ENCODE measurements around the gene DCD. TPM values are rescaled to one million over a fixed set of nuclear protein-coding genes. Genes with fewer than 3 reads are reported as not detected.

Gene DCD
- total RNA-seq, 1 donor from 2014 or later = not detected

DNA sequence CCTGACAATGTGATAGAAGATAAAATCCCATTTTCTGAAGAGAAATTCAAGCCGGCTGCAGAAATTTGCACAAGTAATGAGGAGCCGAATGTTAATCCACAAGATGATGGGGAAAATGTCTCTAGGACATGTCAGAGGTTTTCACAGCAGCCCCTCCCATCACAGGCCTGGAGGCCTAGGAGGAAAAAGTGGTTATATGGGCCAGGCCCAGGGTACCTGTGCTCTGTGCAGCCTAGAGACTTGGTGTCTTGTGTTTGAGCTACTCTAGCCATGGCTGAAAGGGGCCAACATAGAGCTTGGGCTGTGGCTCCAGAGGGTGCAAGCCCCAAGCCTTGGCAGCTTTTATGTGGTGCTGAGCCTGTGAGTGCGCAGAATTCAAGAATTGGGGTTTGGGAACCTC lies 20.9 kb downstream of the DCD start:
- Mint-ChIP-seq H3K27me3 (peaks cover 38% of the 10 kb centered on the region), H3K36me3 (no peaks in the 10 kb centered on the region), H3K4me1 (ENCODE audit: unreplicated experiment) (peaks cover 6% of the 10 kb centered on the region), H3K27ac (no peak overlapping the region), H3K4me3 (no peak overlapping the region), H3K9me3 (peaks cover 11% of the 10 kb centered on the region)
- TF ChIP-seq, protein P1, sequence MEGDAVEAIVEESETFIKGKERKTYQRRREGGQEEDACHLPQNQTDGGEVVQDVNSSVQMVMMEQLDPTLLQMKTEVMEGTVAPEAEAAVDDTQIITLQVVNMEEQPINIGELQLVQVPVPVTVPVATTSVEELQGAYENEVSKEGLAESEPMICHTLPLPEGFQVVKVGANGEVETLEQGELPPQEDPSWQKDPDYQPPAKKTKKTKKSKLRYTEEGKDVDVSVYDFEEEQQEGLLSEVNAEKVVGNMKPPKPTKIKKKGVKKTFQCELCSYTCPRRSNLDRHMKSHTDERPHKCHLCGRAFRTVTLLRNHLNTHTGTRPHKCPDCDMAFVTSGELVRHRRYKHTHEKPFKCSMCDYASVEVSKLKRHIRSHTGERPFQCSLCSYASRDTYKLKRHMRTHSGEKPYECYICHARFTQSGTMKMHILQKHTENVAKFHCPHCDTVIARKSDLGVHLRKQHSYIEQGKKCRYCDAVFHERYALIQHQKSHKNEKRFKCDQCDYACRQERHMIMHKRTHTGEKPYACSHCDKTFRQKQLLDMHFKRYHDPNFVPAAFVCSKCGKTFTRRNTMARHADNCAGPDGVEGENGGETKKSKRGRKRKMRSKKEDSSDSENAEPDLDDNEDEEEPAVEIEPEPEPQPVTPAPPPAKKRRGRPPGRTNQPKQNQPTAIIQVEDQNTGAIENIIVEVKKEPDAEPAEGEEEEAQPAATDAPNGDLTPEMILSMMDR (conservative IDR thresholded peaks at IDR 0.05) = no peak
- DNase-seq (ENCODE audit: extremely low spot score, unreplicated experiment) = no peak

DNA sequence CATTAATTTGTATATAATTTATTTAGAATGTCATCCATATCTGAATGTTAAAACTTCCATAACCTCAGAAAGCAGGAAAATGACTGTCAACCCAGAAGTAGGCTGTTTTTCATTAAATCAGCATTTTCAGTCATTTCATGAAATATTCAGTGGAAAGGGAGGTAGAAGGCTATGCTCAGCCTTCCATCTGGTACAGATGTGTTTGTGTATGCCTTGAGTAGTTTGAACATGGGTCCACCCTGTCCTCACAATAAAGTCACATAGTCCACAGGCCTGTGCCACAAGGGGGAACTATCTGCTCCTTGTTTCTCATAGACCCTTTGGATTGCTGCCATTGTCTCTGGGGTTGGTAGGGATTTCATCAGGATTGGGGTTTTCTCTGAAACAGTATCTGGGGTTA lies 22.6 kb downstream of the DCD start:
- Mint-ChIP-seq H3K4me3 (no peak overlapping the region), H3K27me3 (peaks cover 42% of the 10 kb centered on the region), H3K9me3 (peaks cover 11% of the 10 kb centered on the region), H3K36me3 (no peaks in the 10 kb centered on the region), H3K27ac (no peak overlapping the region), H3K4me1 (ENCODE audit: unreplicated experiment) (peaks cover 6% of the 10 kb centered on the region)
- TF ChIP-seq, protein P1 (conservative IDR thresholded peaks at IDR 0.05) = no peak
- no peak for DNase-seq (ENCODE audit: extremely low spot score, unreplicated experiment)

DNA sequence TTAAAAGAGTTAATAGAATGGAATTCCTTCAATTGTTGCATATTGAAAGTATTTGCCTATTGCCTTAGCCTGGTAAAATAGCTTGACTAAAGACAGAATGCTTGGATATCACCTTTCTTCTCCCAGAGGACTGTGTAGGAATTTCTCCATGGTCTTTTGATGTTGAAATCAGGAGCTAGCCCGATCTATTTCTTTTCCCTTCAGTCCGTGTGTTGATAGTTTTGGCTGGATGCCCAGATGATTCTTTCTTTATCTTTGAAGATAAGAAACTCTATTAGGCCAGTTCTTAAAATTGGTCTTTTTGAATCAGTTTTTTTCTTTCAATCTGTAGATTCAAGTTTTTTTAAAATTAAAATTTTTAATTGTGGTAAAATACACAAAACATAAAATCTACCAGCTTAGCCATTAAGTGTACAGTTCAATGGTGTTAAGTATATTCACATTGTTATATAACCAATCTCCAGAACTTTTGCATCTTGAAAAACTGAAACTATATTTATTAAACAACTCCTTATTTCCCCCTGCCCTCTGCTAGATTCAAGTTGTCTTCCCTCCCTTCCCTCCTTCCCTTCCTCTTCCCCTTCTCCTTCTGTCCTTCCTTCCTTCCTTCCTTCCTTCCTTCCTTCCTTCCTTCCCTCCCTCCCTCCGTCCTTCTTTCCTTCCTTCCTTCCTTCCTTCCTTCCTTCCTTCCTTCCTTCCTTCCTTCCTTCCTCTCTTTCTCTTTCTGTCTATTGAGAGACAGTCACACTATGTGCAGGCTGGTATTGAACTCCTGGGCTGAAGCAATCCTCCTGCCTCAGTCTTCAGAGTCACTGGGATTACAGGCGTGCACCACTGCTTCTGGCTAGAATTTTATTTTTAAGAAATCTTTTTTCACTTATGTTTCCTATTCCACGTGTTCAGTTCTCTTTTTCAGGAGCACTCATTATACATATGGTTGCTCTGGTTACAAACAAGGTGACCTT lies 23.6 kb downstream of the DCD start:
- Mint-ChIP-seq H3K4me1 (ENCODE audit: unreplicated experiment) (peaks cover 6% of the 10 kb centered on the region), H3K9me3 (peaks cover 11% of the 10 kb centered on the region), H3K36me3 (no peaks in the 10 kb centered on the region), H3K4me3 (no peak overlapping the region), H3K27ac (no peak overlapping the region), H3K27me3 (peaks cover 40% of the 10 kb centered on the region)
- TF ChIP-seq, protein P1 (conservative IDR thresholded peaks at IDR 0.05) = no peak
- DNase-seq (ENCODE audit: extremely low spot score, unreplicated experiment) = no peak

DNA sequence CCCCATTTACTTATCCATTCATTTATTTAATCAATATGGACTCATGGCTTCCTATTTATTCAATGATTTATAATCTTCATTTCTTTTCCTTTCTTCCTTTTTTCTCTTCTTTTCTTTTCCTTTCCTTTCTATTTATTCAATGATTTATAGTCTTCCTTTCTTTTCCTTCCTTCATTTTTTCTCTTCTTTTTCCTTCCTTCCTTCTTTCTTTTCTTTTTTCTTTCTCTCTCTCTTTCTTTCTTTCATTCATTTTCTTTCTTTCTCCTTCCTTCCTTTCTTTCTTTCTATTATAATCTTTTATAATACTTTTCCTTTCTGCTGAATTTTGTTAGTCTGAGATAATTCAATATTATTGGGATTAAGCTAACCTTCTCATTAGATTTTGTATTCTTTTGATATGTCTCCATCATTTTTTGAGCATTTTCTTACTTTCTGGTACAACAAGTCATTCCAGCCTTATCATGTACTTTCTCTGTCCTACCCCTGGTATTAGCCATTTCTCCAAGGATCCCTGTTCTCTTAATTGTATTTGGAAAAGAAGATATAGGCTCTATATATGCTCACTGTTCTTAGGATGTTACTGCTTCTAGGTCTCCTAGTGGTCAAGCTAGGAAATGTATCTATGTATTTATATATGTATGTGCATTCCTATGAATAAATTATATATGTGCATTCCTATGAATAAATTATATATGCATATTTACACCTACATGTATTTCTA lies 25.5 kb downstream of the DCD start:
- Mint-ChIP-seq H3K4me1 (ENCODE audit: unreplicated experiment) (peaks cover 6% of the 10 kb centered on the region), H3K36me3 (no peaks in the 10 kb centered on the region), H3K9me3 (peaks cover 5% of the 10 kb centered on the region), H3K4me3 (no peak overlapping the region), H3K27me3 (peaks cover 52% of the 10 kb centered on the region), H3K27ac (no peak overlapping the region)
- no peak for DNase-seq (ENCODE audit: extremely low spot score, unreplicated experiment)
- TF ChIP-seq, protein P1 (conservative IDR thresholded peaks at IDR 0.05) = peak; percentile 72

DNA sequence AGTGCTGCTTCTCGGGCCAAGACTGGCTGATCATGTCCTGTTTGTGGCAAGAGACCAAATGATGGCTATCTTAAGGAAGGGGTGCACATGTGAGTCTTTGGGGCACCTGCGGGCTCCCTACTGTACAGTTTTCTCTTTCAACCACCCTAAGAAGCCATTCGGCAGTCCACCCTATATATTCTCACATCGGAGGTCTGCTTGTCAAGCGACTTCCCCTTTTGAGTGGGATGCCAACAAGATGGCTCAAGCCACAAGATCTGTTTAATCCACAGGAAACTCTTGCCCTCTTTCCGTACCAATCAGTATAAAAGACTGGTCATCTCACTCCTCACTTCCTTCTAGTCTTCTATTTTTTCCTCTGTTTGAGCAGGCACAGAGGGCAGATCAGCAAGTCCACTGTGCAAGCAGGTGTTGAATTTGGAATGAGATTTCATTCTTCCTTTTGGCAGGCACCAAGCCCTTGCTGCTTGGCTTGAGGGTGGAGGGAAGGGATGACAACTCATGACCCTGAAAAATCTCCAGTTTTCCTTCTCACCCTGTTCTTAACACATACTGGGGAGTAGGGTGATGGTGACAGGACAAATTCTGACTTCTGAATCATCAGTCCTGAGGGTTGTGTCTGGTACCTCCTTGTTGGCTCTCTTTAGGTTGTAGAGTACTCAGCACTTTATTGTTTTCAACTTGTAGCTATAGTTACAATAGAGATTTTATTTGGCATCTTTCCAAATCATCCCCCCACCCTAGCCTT lies 31.1 kb downstream of the DCD start:
- H3K4me1 Mint-ChIP-seq (ENCODE audit: unreplicated experiment) = peaks cover 4% of the 10 kb centered on the region
- H3K27ac Mint-ChIP-seq = no peak overlapping the region
- H3K9me3 Mint-ChIP-seq = no peaks in the 10 kb centered on the region
- peaks cover 56% of the 10 kb centered on the region for H3K27me3 Mint-ChIP-seq
- TF ChIP-seq, protein P1 (conservative IDR thresholded peaks at IDR 0.05) = no peak
- no peak overlapping the region for H3K4me3 Mint-ChIP-seq
- no peaks in the 10 kb centered on the region for H3K36me3 Mint-ChIP-seq
- DNase-seq (ENCODE audit: extremely low spot score, unreplicated experiment) = no peak

Measured in type B pancreatic cell (in vitro differentiated cells).